Neural progenitor cell (in vitro differentiated cells): ENCODE data around the gene ZBP1. TPM values are rescaled to one million over a fixed set of nuclear protein-coding genes. Genes with fewer than 3 reads are reported as not detected.

Experiments used
- DNase-seq: peaks from one replicate; pipeline ENCODE4 v3.0.0-alpha.2; 2016; ENCODE audit warnings: low spot score
- H2AFZ ChIP-seq: fragments of 200-600 bp; sonication (generic); replicated peaks from 2 replicates; pipeline ENCODE4 v1.6.1; 2016; ENCODE audit warnings: antibody characterized with exemption
- H3F3A ChIP-seq: fragments of 200-600 bp; sonication (generic); 2 replicates; pipeline ENCODE4 v1.6.1; 2016; ENCODE audit warnings: antibody characterized with exemption, low read depth
- H3K27ac ChIP-seq: fragments of 200-600 bp; sonication (generic); 2 replicates; pipeline ENCODE4 v1.5.1; 2016; ENCODE audit warnings: mild to moderate bottlenecking
- H3K27me3 ChIP-seq: fragments of 200-600 bp; sonication (generic); 2 replicates; pipeline ENCODE4 v1.6.1; 2016; ENCODE audit warnings: mild to moderate bottlenecking, moderate library complexity
- H3K36me3 ChIP-seq: fragments of 200-600 bp; sonication (generic); 2 replicates; pipeline ENCODE4 v1.5.1; 2016
- H3K4me1 ChIP-seq: fragments of 200-600 bp; sonication (generic); 2 replicates; pipeline ENCODE4 v1.6.1; 2016; ENCODE audit warnings: mixed run types
- H3K4me2 ChIP-seq: fragments of 200-600 bp; sonication (generic); 2 replicates; pipeline ENCODE4 v1.6.1; 2016
- H3K4me3 ChIP-seq: fragments of 200-600 bp; sonication (generic); 2 replicates; pipeline ENCODE4 v1.5.1; 2016
- H3K79me2 ChIP-seq: fragments of 200-600 bp; sonication (generic); 2 replicates; pipeline ENCODE4 v1.6.1; 2016; ENCODE audit warnings: low read depth
- H3K9ac ChIP-seq: fragments of 200-600 bp; sonication (generic); 2 replicates; pipeline ENCODE4 v1.6.1; 2016
- H3K9me3 ChIP-seq: fragments of 200-600 bp; sonication (generic); 2 replicates; pipeline ENCODE4 v1.5.1; 2016; ENCODE audit warnings: low read depth
- H4K20me1 ChIP-seq: fragments of 200-600 bp; sonication (generic); 2 replicates; pipeline ENCODE4 v1.6.1; 2016; ENCODE audit warnings: low read depth
- H3K27ac Mint-ChIP-seq: 3 replicates; pipeline ENCODE4 v1.8.0; 2021; ENCODE audit warnings: mixed read lengths
- H3K27me3 Mint-ChIP-seq: 2 replicates; pipeline ENCODE4 v1.8.0; 2022; ENCODE audit warnings: low read depth, mild to moderate bottlenecking, inconsistent platforms, moderate library complexity, mixed read lengths; ENCODE audit not compliant: insufficient read depth
- H3K36me3 Mint-ChIP-seq: 3 replicates; pipeline ENCODE4 v1.8.0; 2021; ENCODE audit warnings: mixed read lengths
- H3K4me1 Mint-ChIP-seq: 3 replicates; pipeline ENCODE4 v1.8.0; 2021; ENCODE audit warnings: mixed read lengths
- H3K4me3 Mint-ChIP-seq: 3 replicates; pipeline ENCODE4 v1.8.0; 2021; ENCODE audit warnings: mild to moderate bottlenecking, moderate library complexity, mixed read lengths
- H3K9me3 Mint-ChIP-seq: 3 replicates; pipeline ENCODE4 v1.8.0; 2020; ENCODE audit warnings: mixed read lengths
- EZH2 ChIP-seq: fragments of 200-600 bp; sonication (generic); IDR thresholded peaks from 2 replicates; pipeline ENCODE4 v1.6.1; 2017; ENCODE audit warnings: antibody characterized with exemption, mild to moderate bottlenecking, moderate library complexity
- EZH2phosphoT487 ChIP-seq: fragments of 200-600 bp; sonication (generic); IDR thresholded peaks from 2 replicates; pipeline ENCODE4 v1.6.1; 2017; ENCODE audit warnings: antibody characterized with exemption
- total RNA-seq: library from RNA; depleted of rRNA; stranded (reverse); fragments of >200 nt; gene quantifications from 2 replicates; pipeline ENCODE4 v1.2.3, GENCODE V29; 2015; ENCODE audit warnings: low replicate concordance
- TF ChIP-seq, protein P1 (sequence below): fragments of 200-600 bp; sonication (generic); IDR thresholded peaks from 2 replicates; pipeline ENCODE4 v1.5.1; 2017; ENCODE audit warnings: antibody characterized with exemption, mild to moderate bottlenecking

The ZBP1 gene
- total RNA-seq, 1 donor from 2014 or later, result not detected

- Histone ChIP-seq H3K9me3 (no peaks in the 10 kb centered on the region), H3K4me3 (no peak overlapping the region), H3K27ac (no peak overlapping the region), H3K9ac (no peak overlapping the region), H3K27me3 (no peaks in the 10 kb centered on the region), H3K36me3 (no peaks in the 10 kb centered on the region), H3K79me2 (no peaks in the 10 kb centered on the region), H4K20me1 (no peaks in the 10 kb centered on the region), H3F3A (no peaks in the 10 kb centered on the region), H3K4me1 (no peaks in the 10 kb centered on the region), H2AFZ (no peak overlapping the region), H3K4me2 (no peak overlapping the region)
- Mint-ChIP-seq H3K27me3 (peaks cover 12% of the 10 kb centered on the region), H3K4me3 (no peak overlapping the region), H3K36me3 (no peaks in the 10 kb centered on the region), H3K9me3 (peaks cover 9% of the 10 kb centered on the region), H3K4me1 (peaks cover 5% of the 10 kb centered on the region), H3K27ac (no peak overlapping the region)
- DNase-seq, result no peak
- TF ChIP-seq, protein P1, sequence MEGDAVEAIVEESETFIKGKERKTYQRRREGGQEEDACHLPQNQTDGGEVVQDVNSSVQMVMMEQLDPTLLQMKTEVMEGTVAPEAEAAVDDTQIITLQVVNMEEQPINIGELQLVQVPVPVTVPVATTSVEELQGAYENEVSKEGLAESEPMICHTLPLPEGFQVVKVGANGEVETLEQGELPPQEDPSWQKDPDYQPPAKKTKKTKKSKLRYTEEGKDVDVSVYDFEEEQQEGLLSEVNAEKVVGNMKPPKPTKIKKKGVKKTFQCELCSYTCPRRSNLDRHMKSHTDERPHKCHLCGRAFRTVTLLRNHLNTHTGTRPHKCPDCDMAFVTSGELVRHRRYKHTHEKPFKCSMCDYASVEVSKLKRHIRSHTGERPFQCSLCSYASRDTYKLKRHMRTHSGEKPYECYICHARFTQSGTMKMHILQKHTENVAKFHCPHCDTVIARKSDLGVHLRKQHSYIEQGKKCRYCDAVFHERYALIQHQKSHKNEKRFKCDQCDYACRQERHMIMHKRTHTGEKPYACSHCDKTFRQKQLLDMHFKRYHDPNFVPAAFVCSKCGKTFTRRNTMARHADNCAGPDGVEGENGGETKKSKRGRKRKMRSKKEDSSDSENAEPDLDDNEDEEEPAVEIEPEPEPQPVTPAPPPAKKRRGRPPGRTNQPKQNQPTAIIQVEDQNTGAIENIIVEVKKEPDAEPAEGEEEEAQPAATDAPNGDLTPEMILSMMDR, result no peak
- TF ChIP-seq EZH2, result no peak
- no peak for TF ChIP-seq EZH2phosphoT487
Observed at GRCh38 chr20:57622201-57622570, 2.0 kb upstream of the ZBP1 start.

GRCh38 chr20:57621421-57622200 is 1.4 kb upstream of the ZBP1 start:
- no peak overlapping the region for H3K4me3 Mint-ChIP-seq
- Histone ChIP-seq H3K79me2 (no peaks in the 10 kb centered on the region), H3K4me3 (no peak overlapping the region), H3K4me1 (no peaks in the 10 kb centered on the region), H3K4me2 (no peak overlapping the region), H3K27me3 (no peaks in the 10 kb centered on the region), H3K27ac (no peak overlapping the region), H3F3A (no peaks in the 10 kb centered on the region), H2AFZ (no peak overlapping the region), H3K36me3 (no peaks in the 10 kb centered on the region), H3K9me3 (no peaks in the 10 kb centered on the region), H3K9ac (no peak overlapping the region), H4K20me1 (no peaks in the 10 kb centered on the region)
- no peak overlapping the region for H3K27ac Mint-ChIP-seq
- no peak for DNase-seq
- peaks cover 5% of the 10 kb centered on the region for H3K4me1 Mint-ChIP-seq
- H3K9me3 Mint-ChIP-seq, result peaks cover 9% of the 10 kb centered on the region
- no peak for TF ChIP-seq EZH2phosphoT487
- TF ChIP-seq EZH2, result no peak
- TF ChIP-seq, protein P1, result no peak
- H3K27me3 Mint-ChIP-seq, result peaks cover 13% of the 10 kb centered on the region
- no peaks in the 10 kb centered on the region for H3K36me3 Mint-ChIP-seq

GRCh38 chr20:57620999-57621398 is 773 bp upstream of the ZBP1 start:
- no peak for TF ChIP-seq EZH2phosphoT487
- TF ChIP-seq, protein P1, result no peak
- TF ChIP-seq EZH2, result no peak
- H2AFZ ChIP-seq, result no peak overlapping the region
- H3K9ac ChIP-seq, result no peak overlapping the region
- no peak overlapping the region for H3K27ac Mint-ChIP-seq
- no peaks in the 10 kb centered on the region for H3K36me3 ChIP-seq
- no peaks in the 10 kb centered on the region for H3K27me3 ChIP-seq
- H3K4me3 ChIP-seq, result no peak overlapping the region
- H3K4me2 ChIP-seq, result no peak overlapping the region
- no peaks in the 10 kb centered on the region for H3K4me1 ChIP-seq
- H3K9me3 ChIP-seq, result no peaks in the 10 kb centered on the region
- no peaks in the 10 kb centered on the region for H3K36me3 Mint-ChIP-seq
- peaks cover 9% of the 10 kb centered on the region for H3K9me3 Mint-ChIP-seq
- no peak for DNase-seq
- peaks cover 5% of the 10 kb centered on the region for H3K4me1 Mint-ChIP-seq
- no peaks in the 10 kb centered on the region for H3F3A ChIP-seq
- H3K27me3 Mint-ChIP-seq, result peaks cover 13% of the 10 kb centered on the region
- no peak overlapping the region for H3K27ac ChIP-seq
- no peaks in the 10 kb centered on the region for H3K79me2 ChIP-seq
- H3K4me3 Mint-ChIP-seq, result no peak overlapping the region
- no peaks in the 10 kb centered on the region for H4K20me1 ChIP-seq
